Activated naive CD4-positive, alpha-beta T cell treated with anti-CD3 and anti-CD28 coated beads, Interleukin-2, amount 50 U/mL, for 72 hours (primary cell): Measurements from ENCODE around the gene POLR3GL. TPM values are rescaled to one million over a fixed set of nuclear protein-coding genes. Genes with fewer than 3 reads are reported as not detected.

Experiments
- ATAC-seq, 2 donors: fragments of 150-1000 bp; cut with Tn5 transposase; 2 replicates each; pipeline ENCODE4 v1.10.0; 2021; ENCODE audit warnings: mild to moderate bottlenecking in 2 of 2, moderate library complexity in 2 of 2
- DNase-seq, 2 donors: peaks; one replicate each; pipeline ENCODE4 v3.0.0; 2021 to 2022; ENCODE audit warnings: low spot score in 2 of 2
- H3K27ac Mint-ChIP-seq, 2 donors: one replicate each; pipeline ENCODE4 v1.8.0; 2022; ENCODE audit warnings: mild to moderate bottlenecking in 2 of 2, mixed read lengths in 2 of 2
- H3K36me3 Mint-ChIP-seq, 2 donors: one replicate each; pipeline ENCODE4 v1.8.0; 2022; ENCODE audit warnings: mixed read lengths in 2 of 2
- H3K9me3 Mint-ChIP-seq, 2 donors: one replicate each; pipeline ENCODE4 v1.8.0; 2022; ENCODE audit warnings: mixed read lengths in 2 of 2
- total RNA-seq, 2 donors: library from RNA; stranded (reverse); gene quantifications; one replicate each; pipeline ENCODE4 v1.2.3, GENCODE V29; 2022

Gene POLR3GL
- total RNA-seq, 2 donors from 2014 or later, result 22.0 to 31.9 TPM

GRCh38 chr1:145980457-145980994 is 16.0 kb downstream of the POLR3GL start:
- no peaks in the 10 kb centered on the region for H3K9me3 Mint-ChIP-seq
- DNase-seq, result no peak
- no peak for ATAC-seq
- peak overlapping the region in 1 of 2 donors; percentile 4 for H3K27ac Mint-ChIP-seq
- no peaks in the 10 kb centered on the region for H3K36me3 Mint-ChIP-seq

GRCh38 chr1:145982010-145982723 is 17.7 kb downstream of the POLR3GL start:
- ATAC-seq, result no peak
- no peak for DNase-seq
- no peaks in the 10 kb centered on the region for H3K9me3 Mint-ChIP-seq
- no peaks in the 10 kb centered on the region for H3K36me3 Mint-ChIP-seq
- peak overlapping the region in 1 of 2 donors; percentile 5 for H3K27ac Mint-ChIP-seq

DNA sequence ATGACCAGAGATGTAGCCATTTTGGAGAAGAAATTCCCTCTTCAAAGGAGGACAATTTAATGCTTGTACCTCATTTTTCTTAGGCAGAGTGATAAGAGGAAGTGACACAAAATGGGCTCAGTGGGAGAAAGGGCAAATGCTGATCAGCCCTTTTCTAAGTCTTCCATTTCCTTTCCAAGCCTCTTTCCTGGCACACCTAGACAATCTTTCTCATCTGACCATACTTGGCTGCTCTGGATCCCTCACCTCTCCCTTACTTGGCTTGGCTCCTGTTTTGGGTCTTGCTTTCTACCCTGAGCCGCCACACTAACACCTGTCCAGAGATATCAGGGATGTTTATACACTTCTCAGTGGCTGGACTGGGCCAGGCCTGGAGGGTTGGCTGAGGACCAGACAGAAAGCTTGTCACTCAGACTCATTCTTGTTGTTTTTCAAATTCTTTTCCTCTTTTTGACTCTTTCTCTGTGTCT is 18.8 kb downstream of the POLR3GL start:
- no peak for ATAC-seq
- Mint-ChIP-seq H3K36me3 (no peaks in the 10 kb centered on the region), H3K27ac (peak overlapping the region in 1 of 2 donors; percentile 27), H3K9me3 (no peaks in the 10 kb centered on the region)
- DNase-seq, result no peak

DNA sequence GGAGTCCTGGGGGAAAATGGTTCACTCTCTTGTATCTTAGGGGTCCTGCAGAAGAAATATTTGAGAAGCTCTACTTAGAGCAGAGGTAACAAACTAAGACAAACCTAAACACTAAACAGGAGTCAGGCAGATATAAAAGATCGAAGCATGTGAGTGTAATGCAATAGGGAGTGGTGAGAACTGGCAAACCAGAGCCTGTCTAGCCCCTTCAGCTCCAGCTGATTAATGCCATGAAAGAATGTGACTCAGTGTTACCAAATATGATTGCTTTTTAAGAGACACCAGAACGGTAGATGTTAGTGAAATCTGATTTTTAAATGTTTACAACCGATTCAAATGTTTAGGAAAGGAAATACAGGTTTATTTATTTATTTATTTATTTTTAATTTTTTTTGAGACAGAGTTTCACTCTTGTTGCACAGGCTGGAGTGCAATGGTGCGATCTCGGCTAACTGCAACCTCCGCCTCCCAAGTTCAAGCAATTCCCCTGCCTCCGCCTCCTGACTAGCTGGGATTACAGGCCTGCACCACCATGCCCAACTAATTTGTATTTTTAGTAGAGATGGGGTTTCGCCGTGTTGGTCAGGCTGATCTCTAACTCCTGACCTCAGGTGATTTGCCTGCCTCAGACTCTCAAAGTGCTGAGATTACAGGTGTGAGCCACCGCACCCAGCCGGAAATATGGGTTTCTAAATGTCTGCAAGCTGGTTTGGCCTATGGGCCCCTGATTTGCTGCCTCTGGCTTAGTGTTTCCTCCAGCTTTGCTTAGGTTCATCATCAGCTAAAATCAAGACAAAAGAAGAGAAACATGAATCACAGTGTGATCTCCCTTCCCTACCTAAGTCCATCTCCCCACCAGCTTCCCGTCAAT is 19.7 kb downstream of the POLR3GL start:
- peak in 1 of 2 donors; percentile 6 for ATAC-seq
- Mint-ChIP-seq H3K36me3 (no peaks in the 10 kb centered on the region), H3K9me3 (peaks cover 0 to 2% of the 10 kb centered on the region in 2 donors), H3K27ac (no peak overlapping the region)
- no peak for DNase-seq

DNA sequence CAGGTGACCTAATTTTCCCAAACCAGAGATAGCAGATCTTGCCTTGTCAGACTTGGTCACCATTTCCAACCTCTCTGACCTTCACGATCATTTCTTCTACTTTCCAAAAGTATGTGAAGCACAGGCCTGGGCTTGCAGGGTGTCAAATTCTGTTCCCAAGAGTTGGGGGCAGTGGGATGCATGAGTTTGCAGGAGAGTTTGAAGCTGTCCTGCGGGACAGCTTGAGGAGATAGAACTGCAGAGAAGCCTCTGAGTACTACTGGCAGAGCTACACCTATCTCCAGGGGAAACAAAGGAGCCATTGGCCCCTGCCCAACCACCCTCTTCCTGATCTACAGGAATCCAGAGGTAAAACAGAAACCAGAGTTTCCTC is 20.6 kb downstream of the POLR3GL start:
- H3K27ac Mint-ChIP-seq, result peak overlapping the region in 1 of 2 donors; percentile 75
- peaks cover 0 to 2% of the 10 kb centered on the region in 2 donors for H3K9me3 Mint-ChIP-seq
- no peaks in the 10 kb centered on the region for H3K36me3 Mint-ChIP-seq
- DNase-seq, result no peak
- peak in 1 of 2 donors; percentile 21 for ATAC-seq

GRCh38 chr1:145985502-145986439 is 21.3 kb downstream of the POLR3GL start:
- peak in 1 of 2 donors; percentile 21 for ATAC-seq
- H3K9me3 Mint-ChIP-seq, result peaks cover 0 to 2% of the 10 kb centered on the region in 2 donors
- no peaks in the 10 kb centered on the region for H3K36me3 Mint-ChIP-seq
- H3K27ac Mint-ChIP-seq, result peak overlapping the region in 1 of 2 donors; percentile 75
- no peak for DNase-seq

DNA sequence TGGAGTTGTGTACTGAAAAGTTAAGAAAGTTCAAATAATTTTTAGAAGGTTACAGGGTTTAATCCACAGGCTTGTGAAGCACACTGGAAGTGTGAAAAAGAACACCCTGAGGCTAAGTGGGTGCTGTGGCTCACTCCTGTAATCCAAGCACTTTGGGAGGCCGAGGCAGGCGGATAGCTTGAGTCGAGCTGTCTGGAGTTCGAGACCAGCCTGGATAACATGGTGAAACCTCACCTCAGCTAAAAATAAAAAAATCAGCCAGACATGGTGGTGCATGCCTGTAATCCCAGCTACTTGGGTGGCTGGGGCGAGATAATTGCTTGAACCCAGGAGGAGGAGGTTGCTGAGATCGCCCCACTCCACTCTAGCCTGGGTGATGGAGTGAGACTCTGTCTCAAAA is 22.1 kb downstream of the POLR3GL start:
- Mint-ChIP-seq H3K36me3 (no peaks in the 10 kb centered on the region), H3K9me3 (peaks cover 0 to 2% of the 10 kb centered on the region in 2 donors), H3K27ac (no peak overlapping the region)
- no peak for DNase-seq
- ATAC-seq, result no peak

DNA sequence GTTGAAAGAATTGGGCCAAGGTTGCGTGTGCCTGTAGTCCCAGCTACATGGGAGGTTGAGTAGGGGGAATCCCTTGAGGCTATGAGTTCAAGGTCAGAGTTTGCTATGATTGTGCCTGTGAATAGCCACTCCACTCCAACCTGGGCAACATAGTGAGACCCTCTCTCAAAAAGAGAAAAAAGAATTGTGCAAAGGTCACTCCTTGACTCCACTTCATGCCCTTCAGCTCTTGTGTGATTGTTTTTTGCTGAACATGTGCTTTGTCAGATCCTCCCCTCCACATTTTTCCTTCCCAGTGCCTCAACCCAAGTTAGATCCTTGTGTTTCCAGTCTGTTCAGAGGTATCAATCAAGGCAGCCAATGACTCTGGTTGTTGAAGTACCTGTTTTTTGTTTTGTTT is 23.4 kb downstream of the POLR3GL start:
- no peak for ATAC-seq
- DNase-seq, result no peak
- Mint-ChIP-seq H3K9me3 (peaks cover 0 to 2% of the 10 kb centered on the region in 2 donors), H3K27ac (peak overlapping the region in 1 of 2 donors; percentile 59), H3K36me3 (peaks cover 6 to 10% of the 10 kb centered on the region in 2 donors)

DNA sequence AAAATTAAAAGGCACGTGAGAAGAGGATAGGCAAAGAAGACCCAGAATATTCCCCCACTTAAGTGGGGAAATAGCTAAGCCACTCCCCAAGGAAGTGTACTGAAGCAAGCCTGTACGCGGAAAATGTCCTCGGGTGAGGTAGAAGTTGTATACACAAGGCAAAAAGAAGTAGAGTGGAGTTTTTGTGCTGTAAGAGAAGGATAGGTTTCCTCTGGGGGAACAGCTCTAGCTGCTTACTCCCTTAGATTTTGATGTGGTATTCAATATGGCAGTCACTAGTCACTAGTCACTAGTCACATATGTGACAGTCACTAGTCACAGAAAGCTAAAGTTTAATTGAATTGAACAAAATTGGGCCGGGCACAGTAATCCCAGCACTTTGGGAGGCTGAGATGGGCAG is 24.3 kb downstream of the POLR3GL start:
- Mint-ChIP-seq H3K36me3 (peaks cover 14 to 19% of the 10 kb centered on the region in 2 donors), H3K27ac (peak overlapping the region in 1 of 2 donors; percentile 59), H3K9me3 (peaks cover 0 to 2% of the 10 kb centered on the region in 2 donors)
- DNase-seq (no peak), ATAC-seq (peak; percentile 24 to 36)

DNA sequence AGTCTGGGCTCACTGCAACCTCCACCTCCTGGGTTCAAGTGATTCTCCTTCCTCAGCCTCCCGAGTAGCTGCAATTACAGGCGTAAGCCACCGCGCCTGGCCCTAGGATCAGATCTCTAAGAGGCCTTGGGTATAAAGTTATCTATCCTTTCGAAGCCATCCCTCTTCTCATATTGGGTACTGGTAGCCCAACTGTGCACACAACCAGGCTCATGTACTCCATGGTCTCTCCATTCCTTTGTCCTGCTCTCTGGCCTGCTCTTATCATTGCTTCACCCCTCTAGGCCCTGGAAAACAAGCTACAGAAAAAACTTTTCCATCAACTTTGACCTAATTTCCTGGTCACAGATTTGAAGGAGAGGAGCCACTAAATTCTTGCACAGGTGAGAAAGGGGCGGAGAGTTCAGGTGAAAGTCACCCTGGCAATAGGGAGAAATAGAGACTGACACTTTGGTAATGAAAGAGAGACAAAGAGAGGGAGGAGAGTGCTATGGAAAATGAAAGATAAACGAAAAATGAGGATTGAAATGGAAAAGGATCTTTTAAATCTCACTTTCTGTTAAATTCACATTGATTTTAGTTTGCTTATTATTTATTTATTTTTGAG is 25.9 kb downstream of the POLR3GL start:
- Mint-ChIP-seq H3K9me3 (peaks cover 0 to 2% of the 10 kb centered on the region in 2 donors), H3K36me3 (peaks cover 30 to 35% of the 10 kb centered on the region in 2 donors), H3K27ac (no peak overlapping the region)
- DNase-seq, result no peak
- ATAC-seq, result no peak

DNA sequence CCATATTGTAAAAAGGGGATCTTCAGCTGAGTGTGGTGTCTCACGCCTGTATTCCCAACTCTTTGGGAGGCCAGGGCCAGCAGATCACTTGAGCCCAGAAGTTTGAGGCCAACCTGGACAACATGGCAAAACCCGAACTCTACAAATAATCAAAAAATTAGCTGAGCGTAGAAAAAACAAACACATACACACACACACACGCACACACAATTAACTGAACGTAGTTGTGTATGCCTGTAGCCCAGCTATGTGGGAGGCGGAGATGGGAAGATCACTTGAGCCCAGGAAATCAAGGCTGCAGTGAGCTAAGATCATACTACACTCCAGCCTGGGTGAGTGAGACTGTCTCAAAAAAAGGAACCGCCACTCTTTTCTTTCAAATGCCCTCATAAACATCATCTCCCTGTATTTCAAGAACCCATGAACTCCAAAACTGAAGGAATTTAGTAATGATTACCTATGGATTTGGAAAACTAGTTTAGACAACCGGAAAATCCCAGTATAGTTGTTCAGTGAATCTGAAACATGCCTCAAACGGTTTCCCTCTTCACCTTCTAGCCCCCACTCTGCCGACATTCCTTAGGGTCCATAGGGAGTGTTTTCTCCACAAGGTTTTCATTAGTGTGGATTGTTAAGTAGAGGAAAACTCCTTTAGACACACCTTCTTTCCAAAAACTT is 27.4 kb downstream of the POLR3GL start:
- no peak for ATAC-seq
- Mint-ChIP-seq H3K27ac (peak overlapping the region; percentile 32 to 81), H3K36me3 (peaks cover 44 to 48% of the 10 kb centered on the region in 2 donors), H3K9me3 (peaks cover 0 to 2% of the 10 kb centered on the region in 2 donors)
- DNase-seq, result no peak

DNA sequence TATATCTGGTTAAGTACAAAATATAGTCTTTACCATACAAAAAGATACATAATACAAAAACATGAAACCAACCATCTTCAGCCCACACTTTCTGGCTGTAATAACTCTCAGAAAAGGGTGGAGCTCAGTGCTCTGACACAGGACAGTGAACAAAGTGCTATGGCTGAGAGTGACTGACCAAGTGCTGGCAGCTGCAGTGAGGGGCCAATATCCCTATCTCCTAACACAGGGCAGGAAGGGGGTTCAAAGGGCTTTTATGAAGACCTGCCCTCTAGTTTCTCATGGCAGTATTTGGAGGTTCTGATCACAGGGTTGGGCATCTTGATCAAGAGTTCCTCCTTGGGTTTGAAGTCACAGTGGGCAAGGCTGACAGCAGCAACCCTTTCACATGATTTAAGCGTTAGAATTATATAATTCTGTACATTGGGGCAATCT is 28.0 kb downstream of the POLR3GL start:
- DNase-seq (no peak), ATAC-seq (no peak)
- Mint-ChIP-seq H3K9me3 (peaks cover 0 to 2% of the 10 kb centered on the region in 2 donors), H3K27ac (peak overlapping the region; percentile 1 to 50), H3K36me3 (peaks cover 44 to 48% of the 10 kb centered on the region in 2 donors)

- DNase-seq (no peak), ATAC-seq (no peak)
- Mint-ChIP-seq H3K27ac (peak overlapping the region; percentile 62 to 96), H3K36me3 (peaks cover 44 to 48% of the 10 kb centered on the region in 2 donors), H3K9me3 (peaks cover 0 to 2% of the 10 kb centered on the region in 2 donors)
Measured at GRCh38 chr1:145992958-145993617, 28.6 kb downstream of the POLR3GL start.

DNA sequence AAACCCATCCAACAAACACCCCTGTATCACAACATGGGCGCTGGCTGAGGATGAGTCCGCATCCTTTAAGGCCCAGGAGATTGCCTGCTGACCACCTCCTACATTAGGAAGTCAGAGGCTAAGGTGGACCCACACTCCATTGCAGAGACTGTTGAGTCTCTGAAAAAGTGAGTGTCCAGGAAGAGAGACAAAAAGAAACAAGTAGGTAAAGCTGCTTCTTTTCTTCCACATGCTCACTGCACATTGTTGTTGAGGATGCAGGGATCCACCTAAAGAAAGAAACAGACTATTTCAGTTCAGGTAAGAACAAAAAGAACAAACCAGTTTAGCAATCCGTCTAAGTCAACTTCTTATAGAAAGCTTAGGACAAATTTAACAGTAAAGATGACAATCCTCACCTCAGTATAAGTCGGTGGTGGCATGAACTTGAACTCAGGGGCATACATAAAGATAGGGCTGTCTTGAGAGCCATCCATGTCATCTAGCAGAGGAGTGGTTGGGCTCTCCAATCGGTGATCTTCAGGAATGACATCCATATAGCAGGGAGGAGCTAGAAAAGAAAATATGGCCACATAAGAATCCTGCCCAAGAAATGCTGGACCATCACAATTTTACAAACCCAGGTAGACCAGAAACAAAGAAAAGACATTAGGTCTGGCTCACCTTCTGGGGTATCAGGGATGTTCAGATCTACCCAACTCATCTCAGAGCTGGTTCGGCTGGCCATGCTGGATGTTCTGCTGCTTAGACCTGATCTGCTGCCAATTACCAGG is 29.3 kb downstream of the POLR3GL start:
- no peaks in the 10 kb centered on the region for H3K9me3 Mint-ChIP-seq
- peak overlapping the region; percentile 96 to 99 for H3K27ac Mint-ChIP-seq
- ATAC-seq (no peak), DNase-seq (no peak)
- peaks cover 44 to 48% of the 10 kb centered on the region in 2 donors for H3K36me3 Mint-ChIP-seq
